Osteoblast (primary cell): ENCODE data around the gene DDR1. TPM values are rescaled to one million over a fixed set of nuclear protein-coding genes. Genes with fewer than 3 reads are reported as not detected.

ENCODE experiments used
- DNase-seq: peaks from one replicate; pipeline ENCODE4 v3.0.0; 2011; ENCODE audit warnings: low spot score, mixed read lengths; ENCODE audit not compliant: insufficient read length; ENCODE audit errors: missing footprints
- H2AFZ ChIP-seq: 2 replicates; pipeline ENCODE4 v1.6.0; 2011; ENCODE audit warnings: mild to moderate bottlenecking, low read length
- H3K27ac ChIP-seq: 2 replicates; pipeline ENCODE4 v1.5.1; 2011; ENCODE audit warnings: mild to moderate bottlenecking, low read depth, low read length, moderate library complexity
- H3K27me3 ChIP-seq: 2 replicates; pipeline ENCODE4 v1.6.0; 2012; ENCODE audit warnings: mild to moderate bottlenecking, control low read depth, inconsistent platforms, low read length, moderate library complexity; ENCODE audit not compliant: insufficient read depth
- H3K36me3 ChIP-seq: 2 replicates; pipeline ENCODE4 v1.5.1; 2011; ENCODE audit warnings: mild to moderate bottlenecking, low read length, control low read depth, moderate library complexity; ENCODE audit not compliant: insufficient read depth
- H3K4me1 ChIP-seq: 2 replicates; pipeline ENCODE4 v1.5.1; 2011; ENCODE audit warnings: mild to moderate bottlenecking, low read length, control low read depth, moderate library complexity; ENCODE audit not compliant: insufficient read depth
- H3K4me2 ChIP-seq: 2 replicates; pipeline ENCODE4 v1.6.0; 2011; ENCODE audit warnings: mild to moderate bottlenecking, low read length; ENCODE audit not compliant: insufficient read depth
- H3K4me3 ChIP-seq: fragments of 200-600 bp; sonication (generic); 3 replicates; pipeline ENCODE4 v1.5.1; 2012; ENCODE audit warnings: mild to moderate bottlenecking, low read length, inconsistent platforms; ENCODE audit not compliant: insufficient read depth
- H3K79me2 ChIP-seq: 2 replicates; pipeline ENCODE4 v1.6.0; 2012; ENCODE audit warnings: mild to moderate bottlenecking, low read length, control low read depth, inconsistent platforms; ENCODE audit not compliant: insufficient read depth
- H3K9me3 ChIP-seq: 2 replicates; pipeline ENCODE4 v1.5.1; 2011; ENCODE audit warnings: low read depth, low read length, control low read depth
- H4K20me1 ChIP-seq: 2 replicates; pipeline ENCODE4 v1.6.0; 2012; ENCODE audit warnings: mild to moderate bottlenecking, low read length, control low read depth; ENCODE audit not compliant: insufficient read depth
- total RNA-seq: library from RNA; depleted of rRNA; stranded (reverse); fragments of >200 nt; gene quantifications from 2 replicates; pipeline ENCODE4 v1.2.3, GENCODE V29; 2012
- TF ChIP-seq, protein P1 (sequence below): IDR thresholded peaks from 2 replicates; pipeline ENCODE4 v1.5.1; 2011; ENCODE audit warnings: mild to moderate bottlenecking, low read depth, low read length, moderate library complexity; ENCODE audit errors: extremely low read depth

Gene DDR1
- total RNA-seq, 1 donor: 22.4 TPM

DNA sequence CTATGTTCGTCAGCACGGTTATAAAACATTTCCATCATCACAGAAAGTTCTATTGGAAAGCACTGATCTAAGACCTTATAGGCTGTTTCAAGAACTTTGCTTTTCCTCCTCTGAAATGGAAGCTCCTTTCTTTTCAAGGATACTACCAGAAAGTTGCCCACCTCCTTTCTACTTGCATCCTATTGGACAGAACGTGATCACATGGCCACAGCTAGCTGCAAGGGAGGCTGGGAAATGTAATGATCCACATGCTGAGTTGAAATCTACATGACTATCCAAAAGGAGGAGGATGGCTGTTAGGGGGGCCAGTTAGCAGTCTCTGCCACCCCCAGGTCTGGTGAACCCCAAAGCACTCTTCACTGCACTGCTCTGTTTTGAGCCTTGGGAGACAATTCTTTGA is 44.4 kb downstream of the DDR1 start:
- Histone ChIP-seq H3K4me1 (no peaks in the 10 kb centered on the region), H3K27ac (no peak overlapping the region), H3K9me3 (no peaks in the 10 kb centered on the region), H3K36me3 (peaks cover 11% of the 10 kb centered on the region), H3K4me3 (no peak overlapping the region), H3K79me2 (no peaks in the 10 kb centered on the region), H4K20me1 (no peaks in the 10 kb centered on the region), H3K4me2 (no peak overlapping the region), H3K27me3 (no peaks in the 10 kb centered on the region), H2AFZ (no peak overlapping the region)
- TF ChIP-seq, protein P1, sequence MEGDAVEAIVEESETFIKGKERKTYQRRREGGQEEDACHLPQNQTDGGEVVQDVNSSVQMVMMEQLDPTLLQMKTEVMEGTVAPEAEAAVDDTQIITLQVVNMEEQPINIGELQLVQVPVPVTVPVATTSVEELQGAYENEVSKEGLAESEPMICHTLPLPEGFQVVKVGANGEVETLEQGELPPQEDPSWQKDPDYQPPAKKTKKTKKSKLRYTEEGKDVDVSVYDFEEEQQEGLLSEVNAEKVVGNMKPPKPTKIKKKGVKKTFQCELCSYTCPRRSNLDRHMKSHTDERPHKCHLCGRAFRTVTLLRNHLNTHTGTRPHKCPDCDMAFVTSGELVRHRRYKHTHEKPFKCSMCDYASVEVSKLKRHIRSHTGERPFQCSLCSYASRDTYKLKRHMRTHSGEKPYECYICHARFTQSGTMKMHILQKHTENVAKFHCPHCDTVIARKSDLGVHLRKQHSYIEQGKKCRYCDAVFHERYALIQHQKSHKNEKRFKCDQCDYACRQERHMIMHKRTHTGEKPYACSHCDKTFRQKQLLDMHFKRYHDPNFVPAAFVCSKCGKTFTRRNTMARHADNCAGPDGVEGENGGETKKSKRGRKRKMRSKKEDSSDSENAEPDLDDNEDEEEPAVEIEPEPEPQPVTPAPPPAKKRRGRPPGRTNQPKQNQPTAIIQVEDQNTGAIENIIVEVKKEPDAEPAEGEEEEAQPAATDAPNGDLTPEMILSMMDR: no peak
- DNase-seq: no peak

DNA sequence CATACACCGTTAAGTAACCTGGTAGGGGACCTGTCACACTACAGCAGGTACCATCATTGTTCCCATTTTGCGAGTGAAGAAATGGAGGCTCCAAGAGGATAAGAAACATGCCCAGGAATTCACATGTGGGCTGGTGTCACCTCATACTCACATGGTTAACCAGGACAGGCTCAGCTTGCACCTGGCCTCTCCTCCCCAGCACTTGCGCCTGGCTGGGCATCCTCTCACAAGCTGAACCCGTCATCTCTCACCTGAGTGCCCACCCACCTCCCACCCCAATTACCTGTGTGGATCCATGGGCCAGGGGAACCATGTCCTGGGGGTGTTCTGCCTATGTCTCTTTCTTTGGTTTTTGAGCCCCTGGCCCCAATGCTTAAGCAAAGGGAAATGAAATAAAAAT is 46.2 kb downstream of the DDR1 start:
- Histone ChIP-seq H3K36me3 (peaks cover 9% of the 10 kb centered on the region), H3K79me2 (no peaks in the 10 kb centered on the region), H3K9me3 (no peaks in the 10 kb centered on the region), H4K20me1 (no peaks in the 10 kb centered on the region), H2AFZ (no peak overlapping the region), H3K4me1 (no peaks in the 10 kb centered on the region), H3K4me3 (no peak overlapping the region), H3K4me2 (no peak overlapping the region), H3K27me3 (no peaks in the 10 kb centered on the region), H3K27ac (no peak overlapping the region)
- DNase-seq: no peak
- TF ChIP-seq, protein P1: no peak

DNA sequence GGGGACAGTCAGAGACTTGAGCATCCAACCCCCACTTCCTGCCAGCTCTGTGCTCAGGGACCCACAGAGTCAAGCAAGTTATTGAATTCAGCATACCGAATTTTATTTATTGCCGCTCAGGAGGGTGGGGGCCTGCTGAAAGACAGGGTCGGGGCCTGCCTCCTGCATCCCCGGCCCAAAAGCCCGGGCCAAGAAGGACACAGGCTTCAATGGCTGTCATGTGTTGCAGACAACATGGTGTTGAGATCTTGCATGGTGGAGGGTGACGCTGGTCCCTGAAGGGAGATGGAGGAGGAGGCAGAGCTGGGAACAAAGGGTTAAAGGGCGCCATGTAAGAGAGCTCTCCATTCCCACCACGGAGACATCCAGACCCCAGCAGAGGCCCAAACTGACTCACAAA is 47.0 kb downstream of the DDR1 start:
- Histone ChIP-seq H3K4me2 (no peak overlapping the region), H2AFZ (no peak overlapping the region), H3K4me3 (no peak overlapping the region), H3K27me3 (no peaks in the 10 kb centered on the region), H3K79me2 (no peaks in the 10 kb centered on the region), H3K9me3 (no peaks in the 10 kb centered on the region), H4K20me1 (no peaks in the 10 kb centered on the region), H3K4me1 (no peaks in the 10 kb centered on the region), H3K27ac (no peak overlapping the region), H3K36me3 (peaks cover 2% of the 10 kb centered on the region)
- TF ChIP-seq, protein P1: no peak
- DNase-seq: no peak

DNA sequence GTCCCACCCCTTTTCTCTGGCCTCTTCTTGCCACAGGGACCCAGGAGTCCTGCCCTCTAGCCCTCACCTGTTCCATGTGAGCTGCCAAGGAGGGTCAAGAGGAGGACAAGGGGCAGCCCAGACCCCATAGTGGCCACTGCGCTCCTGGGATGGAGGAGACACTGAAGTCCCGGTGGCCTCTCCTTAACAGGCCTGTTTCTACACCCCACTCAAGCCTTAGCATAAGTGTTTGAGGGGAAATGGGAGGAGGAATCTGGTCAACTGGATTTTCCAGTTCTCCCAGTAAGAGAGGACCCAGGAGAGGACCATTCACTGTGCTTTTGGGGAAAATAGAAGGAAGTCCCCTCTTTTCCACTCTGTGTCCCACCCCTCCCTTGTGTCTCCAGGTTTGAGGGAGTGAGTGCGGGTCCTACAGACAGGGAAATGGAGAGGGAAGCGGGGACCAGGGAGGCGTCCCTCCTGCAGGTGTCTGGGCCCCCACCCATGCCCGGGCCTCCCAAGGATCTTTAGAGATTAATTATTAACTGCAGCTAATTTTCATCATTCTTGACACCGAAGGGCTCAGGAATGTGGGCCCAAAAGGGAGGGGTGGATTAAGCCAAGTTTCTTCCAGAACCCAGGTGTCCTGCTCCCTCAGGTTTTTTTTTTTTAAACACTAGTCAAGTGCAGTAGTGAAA is 47.8 kb downstream of the DDR1 start, which contains the start of gene SFTA2:
Gene SFTA2, minus strand, starts transcription at position 202 of the 677 bp plus-strand sequence. Its CDS starts 74 bp downstream, at position 128.
- H3K36me3 ChIP-seq: no peaks in the 10 kb centered on the region
- no peak for DNase-seq
- H4K20me1 ChIP-seq: no peaks in the 10 kb centered on the region
- H3K27me3 ChIP-seq: peaks cover 2% of the 10 kb centered on the region
- H3K4me3 ChIP-seq: no peak within 1 kb of the TSS
- TF ChIP-seq, protein P1: no peak
- H3K4me1 ChIP-seq: no peaks in the 10 kb centered on the region
- no peak within 1 kb of the TSS for H3K27ac ChIP-seq
- H3K79me2 ChIP-seq: no peaks in the 10 kb centered on the region
- no peak within 1 kb of the TSS for H2AFZ ChIP-seq
- no peaks in the 10 kb centered on the region for H3K9me3 ChIP-seq
- H3K4me2 ChIP-seq: no peak within 1 kb of the TSS
